HL-60/S4 treated with phorbol 12-myristate 13-acetate at 8.2 ng/mL for 4 days and 3 days (cell line): ENCODE results near the gene JAM3.

Source experiments
- in situ Hi-C: fragments of 300-500 bp; cut with MboI; formaldehyde crosslinking; loops from 2 replicates; pipeline ENCODE4 v1.15.0; 2022; ENCODE audit warnings: low sequenced_read_pairs

JAM3 gene

DNA sequence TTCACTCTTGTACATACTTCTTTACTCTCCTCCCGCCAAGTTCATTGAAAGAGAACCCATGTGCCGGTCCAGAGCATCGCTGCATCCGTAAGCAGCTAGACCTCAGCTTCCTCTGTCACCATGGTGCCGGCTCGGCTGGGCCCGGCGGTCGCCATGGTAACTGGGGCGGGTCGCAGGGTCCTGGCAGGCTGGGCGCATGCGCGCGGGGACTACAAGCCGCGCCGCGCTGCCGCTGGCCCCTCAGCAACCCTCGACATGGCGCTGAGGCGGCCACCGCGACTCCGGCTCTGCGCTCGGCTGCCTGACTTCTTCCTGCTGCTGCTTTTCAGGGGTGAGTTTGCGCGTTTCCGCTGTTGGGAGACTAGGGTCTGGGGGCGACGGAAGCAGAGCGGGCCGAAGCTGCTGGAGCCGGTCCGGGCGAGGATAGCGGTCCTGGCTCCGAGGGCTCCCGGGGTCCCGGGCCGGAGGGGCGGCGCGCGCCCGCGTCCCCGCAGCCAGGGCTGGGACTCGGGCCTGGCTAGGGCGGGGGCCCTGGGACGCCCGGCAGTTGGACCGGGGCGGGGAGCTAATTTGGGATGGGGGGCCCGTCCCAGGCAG, at the start of gene JAM3:
Gene JAM3 (plus strand): TSS at position 244 of the 597 bp plus-strand sequence. CDS start 12 bp downstream, at position 256.
- in situ Hi-C loops: no loop called here

DNA sequence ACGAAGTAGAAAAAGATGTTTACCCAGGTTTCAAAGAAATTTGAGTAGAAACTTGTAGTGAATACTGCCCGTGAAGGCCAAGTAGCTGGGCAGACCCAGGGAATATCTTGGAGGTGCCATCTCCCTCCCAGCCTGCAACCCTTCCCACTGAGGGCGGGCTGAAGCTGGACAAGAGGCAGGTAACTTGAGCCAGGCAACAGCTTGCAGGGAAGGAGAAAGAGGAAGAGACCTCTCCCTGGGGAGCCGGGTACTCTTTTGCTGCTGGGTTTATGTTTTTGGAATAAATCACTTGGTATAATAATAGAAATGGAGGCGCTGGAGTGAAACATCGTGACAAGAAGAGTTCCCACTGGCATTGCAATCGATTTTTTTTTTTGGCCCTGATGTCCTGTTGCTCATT, 49.4 kb upstream of the JAM3 start:
- in situ Hi-C loops: no loop called here

DNA sequence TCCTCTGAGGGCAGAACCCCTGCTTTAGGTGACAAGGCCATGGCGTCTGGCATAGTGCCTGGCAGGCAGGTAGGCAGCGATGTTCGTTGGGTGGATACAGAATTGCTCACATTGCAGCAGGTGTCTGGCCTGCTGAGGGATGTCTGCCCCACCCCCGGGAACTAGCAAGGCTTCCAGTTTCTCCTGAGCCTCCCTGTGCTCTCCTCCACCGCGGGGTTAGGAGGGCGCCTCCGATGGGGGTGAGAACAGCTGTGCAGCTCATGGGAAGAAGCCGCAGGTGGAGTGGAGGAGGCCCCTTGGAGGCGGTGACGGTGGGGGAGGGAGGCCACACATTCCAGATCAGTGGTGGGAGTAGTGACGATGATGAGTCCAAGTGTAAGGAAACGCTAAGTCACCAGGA, 48.3 kb upstream of the JAM3 start:
- in situ Hi-C loops: no loop called here

DNA sequence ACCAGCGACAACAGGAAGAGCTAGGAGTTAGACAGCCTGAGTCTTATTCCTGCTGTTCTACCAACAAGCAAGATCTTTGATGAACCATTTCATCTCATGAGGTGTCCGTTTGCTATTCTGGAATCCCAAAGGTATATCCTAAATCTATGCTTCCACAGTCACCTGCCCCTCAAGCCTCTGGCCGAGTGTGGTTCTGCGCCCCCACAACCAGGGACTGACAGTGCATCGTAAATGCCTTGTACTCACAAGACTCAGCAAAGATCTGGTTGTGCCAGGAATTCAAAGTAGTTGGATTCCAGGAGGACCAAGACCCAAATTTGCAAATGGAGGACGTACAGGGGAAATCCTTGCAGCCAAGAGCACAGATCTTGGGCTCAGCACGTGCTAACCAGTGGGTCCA, 47.5 kb upstream of the JAM3 start:
- in situ Hi-C loops: no loop called here

DNA sequence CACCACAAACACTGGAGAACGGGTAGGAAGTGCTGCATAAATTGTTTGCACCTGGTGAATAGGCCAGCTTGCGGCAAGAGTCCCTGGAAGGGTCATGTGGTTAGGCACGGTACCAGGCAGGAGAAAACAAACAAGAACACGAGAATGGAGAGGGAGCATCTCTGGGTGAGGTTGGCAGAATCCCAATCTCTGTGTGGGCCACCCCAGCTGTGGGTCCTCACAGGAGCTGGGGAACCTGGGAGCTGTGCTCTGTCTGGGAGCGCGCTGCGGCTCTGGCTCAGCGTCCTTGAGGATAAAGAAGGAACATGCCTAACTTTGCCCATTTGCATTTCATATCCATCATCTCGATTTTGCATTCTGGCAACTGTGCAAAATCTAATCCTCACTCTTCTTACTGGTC, 46.1 kb upstream of the JAM3 start:
- in situ Hi-C loops: no loop called here

DNA sequence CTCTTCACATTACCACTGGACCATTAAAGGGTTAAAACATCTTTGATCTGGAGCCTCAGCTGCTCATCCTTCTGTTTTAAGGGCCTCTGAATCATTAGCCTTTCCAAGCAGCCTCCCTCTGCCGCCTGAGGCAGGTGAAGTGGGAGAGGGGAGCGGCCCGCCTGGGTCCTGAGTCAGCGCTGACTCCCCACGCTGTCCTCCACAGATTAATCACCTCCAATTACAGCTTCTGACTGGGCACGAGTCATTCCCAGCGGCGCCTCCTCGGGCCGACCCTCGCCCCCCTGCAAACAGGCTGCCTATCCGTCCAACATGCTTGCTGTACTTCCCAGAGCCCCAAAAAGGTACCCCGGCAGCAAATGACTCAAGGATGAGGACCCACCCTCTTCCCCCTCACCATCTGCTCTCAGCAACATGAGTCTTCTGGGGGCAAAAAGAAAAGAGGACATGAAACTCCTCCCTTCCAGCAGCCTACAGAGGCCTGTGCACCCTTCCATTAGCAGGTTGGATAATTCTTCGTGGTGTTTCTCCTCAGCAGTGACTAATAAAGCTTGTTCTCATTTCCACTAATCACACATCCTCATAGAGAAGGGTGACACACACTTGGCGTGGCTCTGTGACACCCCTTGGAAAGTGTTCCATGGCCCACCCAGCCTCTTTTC, 44.3 kb upstream of the JAM3 start:
- in situ Hi-C loops: no loop called here

DNA sequence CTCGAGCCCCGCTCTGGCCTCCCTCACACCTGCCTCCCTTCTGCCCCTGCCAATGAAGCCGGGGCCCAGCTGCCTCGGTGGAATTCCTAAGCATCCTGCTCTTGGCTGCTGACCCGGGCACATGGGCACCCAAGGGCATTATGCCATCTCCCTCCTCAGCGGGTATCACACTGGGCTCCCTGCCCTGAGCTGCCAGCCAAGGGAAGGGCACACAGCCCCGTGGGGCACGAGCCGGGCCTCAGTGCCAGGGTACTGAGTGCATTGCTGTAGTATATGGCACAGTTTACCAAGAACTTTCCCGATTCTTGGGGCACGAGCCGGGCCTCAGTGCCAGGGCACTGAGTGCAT, 43.8 kb upstream of the JAM3 start:
- in situ Hi-C loops: no loop called here

DNA sequence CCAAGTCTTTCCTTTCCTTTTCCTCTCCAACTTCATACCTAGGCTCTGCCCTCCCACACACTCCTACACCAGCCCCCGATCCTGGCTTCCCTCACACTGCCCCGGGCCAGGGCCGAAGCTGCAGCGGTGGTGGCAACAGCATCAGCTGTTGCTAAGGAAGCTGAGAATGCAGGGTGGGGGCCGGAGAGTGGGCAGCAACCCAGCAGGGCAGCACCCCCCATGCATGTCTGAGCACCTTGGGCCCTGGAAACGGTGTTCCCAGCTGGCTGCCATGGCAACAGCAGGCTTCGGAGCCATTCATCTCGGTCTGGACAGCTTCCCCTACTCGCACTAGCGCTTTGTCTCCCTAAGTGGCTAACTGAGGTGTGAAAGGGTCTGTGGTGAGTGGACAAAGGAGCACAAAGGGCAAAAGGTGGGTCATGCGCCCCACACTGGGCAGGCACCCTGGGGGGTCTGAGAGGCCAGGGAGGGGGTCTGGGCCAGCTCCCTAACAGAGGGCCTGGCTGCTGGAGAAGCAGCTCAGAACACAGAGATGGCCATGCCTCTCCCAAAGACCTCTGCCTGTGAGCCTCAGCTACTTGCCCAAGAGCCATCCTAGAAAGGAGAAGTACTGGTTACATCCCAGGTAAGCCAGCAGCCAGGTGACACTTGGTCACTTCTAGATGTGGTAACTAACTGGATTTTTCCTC, 42.1 kb upstream of the JAM3 start:
- in situ Hi-C loops: no loop called here

DNA sequence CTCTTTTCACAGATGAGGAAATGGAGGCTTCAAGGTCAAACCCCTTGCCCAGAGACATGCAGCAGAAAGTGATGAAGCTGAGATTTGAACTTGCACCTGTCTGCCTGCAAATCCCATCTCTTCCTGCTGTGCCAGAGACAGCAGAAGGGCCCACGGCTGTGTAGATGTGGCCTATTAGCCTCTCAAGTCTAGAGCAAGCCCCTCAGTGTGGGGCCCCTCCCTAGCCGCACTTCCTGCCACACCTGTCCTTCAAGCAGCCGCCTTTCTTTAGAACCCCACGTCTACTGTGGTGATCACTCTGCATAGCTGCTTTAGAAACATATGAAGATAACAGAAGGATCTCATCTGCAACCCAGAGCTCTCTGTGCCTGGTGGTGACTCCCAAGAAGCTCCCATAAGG, 41.2 kb upstream of the JAM3 start:
- in situ Hi-C loops: no loop called here

DNA sequence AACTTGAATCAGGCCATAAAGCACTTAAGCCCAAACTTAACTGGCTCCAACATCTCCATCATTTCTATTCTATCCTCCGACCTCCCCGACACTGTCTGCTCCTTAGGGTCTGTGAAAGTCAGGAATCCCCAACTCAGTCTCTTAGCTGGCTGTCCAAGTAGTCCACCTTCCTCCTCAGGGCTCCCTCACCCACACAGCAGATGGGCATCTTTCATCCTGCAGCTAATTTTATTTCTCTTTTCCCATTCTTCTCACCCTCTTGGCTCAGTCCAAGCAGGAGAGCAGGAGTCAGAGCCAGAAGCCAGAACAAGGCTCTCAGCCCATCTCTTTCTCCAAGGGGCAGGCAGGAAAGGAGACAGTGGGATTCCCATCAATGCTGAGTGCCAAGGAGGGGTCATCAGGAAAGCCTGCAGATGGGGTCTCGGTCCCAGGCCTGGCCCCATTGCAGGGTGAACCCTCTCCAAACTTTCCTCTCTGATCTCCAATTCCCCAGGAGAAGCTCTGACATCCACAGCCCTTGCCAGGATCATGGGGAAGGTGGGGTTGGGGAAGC, 40.4 kb upstream of the JAM3 start:
- in situ Hi-C loops: no loop called here

DNA sequence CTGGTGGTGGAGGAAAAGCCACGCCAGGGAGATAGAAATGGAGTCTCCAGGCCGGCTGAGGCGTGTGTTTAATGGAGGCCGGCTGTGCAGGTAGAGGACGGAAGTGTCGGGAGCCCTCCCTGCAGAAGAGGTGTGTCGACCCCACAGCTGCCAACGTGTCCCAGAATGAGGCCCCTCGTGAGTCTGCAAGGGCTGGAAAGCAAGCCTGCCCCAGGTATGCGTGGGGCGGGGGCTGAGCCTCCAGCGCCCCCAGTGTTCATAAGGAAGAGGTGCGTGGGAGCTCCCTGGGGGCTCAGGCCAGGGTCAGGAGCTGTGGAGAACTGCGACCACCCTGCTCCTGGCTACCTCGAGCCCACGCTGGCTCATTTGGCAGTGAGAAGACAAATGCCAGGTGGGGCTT, 38.0 kb upstream of the JAM3 start:
- in situ Hi-C loops: no loop called here

DNA sequence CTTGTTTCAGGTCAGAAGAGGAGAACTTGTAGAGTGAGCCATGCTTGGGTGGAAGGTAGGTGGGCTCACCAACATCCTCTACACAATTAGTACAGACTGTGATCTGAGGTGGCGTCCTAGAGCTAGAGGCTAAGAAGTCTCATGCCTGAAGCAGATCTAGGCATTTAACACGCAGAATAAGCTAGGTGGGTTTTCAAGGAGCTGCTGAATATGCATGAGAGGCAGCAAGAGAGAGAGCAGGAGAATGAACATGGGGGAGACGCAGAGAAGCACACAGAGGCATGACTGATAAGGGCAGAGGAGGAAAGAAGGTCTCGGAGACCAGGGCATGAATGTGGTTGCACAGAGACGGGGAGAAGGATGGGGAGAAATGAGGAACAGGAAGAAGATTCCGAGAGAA, 36.8 kb upstream of the JAM3 start:
- in situ Hi-C loops: no loop called here

DNA sequence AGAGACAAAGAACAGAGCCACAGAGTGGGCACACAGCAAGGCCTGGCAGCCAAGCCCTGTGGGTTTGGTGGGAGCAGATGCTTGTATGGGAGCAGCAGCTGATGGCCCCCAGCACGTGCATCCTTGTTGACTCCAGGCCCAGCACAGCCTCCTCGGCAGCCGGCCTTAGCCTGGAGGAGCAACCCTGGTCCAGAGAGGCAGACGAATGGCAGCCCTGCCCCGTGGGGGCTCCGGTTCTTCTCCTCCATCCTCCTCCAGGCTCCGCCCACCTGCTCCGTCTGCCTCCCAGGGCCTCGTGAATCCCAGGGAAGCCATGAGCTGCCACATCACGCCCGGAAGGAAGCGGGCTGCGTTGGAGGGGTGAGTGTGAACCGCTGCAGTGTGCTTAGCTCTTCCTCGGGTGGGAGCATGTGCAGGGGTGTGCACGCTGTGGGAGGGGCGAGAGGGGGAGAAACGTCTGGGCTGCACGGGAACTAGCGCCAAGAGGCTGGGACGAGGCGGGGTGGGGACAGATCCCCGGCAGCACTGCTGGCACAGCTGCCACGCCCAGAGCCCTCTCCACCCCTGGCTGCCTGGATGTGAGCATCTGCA, 36.3 kb upstream of the JAM3 start:
- in situ Hi-C loops: no loop called here

DNA sequence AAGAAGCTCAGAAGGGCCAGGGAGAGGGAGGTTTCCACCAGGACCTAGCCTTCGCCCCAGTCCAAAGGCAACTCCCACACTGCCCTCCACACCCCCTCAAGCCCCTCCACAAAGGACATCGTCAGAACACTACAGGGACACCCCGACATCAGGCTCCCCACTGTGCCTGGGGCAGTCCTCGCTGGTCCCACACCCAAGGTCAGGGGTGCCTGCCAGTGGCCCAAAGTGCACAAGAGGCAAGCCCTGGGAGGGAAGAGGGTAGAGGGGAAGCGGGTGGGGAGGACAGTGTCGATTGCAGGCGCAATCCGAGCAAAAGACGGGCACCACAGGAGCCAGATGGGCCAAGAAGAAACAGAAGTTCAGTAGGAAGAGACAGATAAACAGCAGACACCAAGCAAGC, 35.6 kb upstream of the JAM3 start:
- in situ Hi-C loops: no loop called here

DNA sequence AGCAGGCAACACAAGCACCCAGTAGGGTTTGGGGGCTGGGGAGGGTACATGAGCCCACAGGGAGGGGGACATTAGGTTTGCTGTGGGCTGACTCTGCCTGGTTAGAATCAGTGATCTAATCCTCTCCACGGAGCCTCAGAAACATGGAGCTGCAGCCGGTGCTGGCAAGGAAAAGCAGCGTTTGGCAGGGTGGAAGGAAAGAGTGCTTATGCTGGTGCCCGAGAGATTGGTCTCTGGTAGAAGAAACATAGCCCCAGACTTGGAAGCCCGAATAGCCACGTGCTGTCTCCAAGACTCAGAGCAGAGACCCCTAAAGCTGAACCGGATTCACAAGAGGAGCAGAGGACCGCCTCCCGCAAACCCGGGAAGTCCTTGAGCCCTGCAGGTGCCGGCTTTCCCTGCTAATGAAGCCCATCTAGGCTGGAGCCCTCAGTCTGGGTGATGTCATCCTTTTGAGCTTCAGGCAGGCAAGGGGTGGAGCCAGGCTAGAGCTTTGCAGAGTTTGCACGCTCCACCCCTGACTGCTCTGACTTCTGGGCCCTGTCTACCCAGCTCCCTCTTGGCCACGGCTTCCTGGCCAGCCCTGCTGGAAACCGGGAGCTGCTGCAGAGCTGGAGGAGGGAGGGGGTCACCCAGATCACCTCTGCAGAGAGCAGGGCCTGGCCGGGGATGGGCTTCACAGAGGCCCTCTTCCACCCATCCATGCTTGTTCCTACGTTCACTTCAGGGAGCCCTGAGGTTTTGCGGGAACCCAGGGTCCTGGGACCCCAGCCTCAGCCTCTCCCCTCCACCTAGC, 35.0 kb upstream of the JAM3 start:
- in situ Hi-C loops: no loop called here

DNA sequence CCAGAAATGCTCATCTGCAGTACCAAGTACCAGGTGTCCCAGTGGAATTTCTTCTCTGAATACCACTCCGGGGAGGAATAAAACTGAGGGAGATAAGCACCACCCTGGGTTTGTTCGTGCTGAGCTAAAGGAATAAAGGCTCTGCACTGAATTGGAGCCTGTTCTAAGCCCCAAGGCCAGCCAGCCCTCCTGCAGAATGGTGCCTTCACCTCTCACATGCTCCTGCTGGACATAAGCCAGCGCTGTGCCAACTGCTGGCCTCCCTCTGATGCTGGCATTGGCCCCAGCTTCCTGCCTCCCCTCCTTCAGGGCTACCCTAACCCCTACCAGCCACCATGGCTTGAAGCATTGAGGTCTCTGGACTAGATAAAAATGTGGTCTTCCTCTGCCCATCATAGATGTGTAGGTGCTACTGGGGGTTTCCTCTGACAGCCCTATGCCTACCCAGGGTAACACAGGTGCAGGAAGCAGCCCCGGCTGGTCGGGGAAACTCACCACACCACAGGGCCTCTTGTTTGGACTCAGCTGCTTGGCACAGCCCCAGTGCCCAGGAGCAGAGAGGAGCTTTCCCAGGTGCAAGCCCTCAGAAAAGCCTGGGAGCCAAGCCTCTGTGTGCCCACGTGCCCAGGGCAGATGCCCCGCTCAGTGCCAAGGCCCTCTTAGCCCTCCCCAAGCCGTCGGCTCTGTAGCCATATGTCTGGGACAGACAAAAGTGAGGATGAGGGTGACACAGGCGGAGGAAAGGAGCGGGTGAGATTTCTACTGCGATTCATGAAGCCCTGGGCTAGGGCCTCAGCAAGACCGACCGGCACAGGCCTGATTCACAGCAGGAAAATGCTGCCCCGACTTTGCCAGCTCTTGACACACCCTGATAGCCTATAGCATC, 34.1 kb upstream of the JAM3 start:
- in situ Hi-C loops: no loop called here

DNA sequence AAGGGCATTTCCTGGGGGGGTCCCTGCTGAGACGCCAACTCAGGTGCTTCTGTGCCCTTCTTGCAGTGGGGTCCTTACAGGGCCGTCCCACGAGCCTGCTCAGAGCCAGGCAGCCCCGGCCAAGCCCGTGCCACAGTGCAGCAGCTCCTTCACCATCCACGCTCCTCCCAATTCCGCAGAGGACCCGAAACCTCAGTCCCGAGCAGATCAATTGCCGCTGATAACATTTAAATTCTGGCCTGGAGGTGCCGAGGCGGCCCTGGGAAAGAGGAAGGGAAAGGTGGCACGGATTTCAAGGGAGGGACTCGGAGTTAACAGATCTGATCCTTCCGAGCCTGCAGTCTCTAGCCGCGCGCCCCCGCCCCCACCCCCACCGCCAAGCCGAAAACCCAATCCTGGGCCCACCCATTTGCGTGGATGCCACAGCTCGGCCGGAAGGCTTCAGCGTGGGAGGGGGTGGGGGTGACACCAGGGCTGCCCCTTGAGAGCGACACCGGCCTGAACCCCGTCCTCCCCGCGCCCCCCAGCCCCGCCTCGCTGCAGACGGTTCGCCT, 32.3 kb upstream of the JAM3 start:
- in situ Hi-C loops: no loop called here

DNA sequence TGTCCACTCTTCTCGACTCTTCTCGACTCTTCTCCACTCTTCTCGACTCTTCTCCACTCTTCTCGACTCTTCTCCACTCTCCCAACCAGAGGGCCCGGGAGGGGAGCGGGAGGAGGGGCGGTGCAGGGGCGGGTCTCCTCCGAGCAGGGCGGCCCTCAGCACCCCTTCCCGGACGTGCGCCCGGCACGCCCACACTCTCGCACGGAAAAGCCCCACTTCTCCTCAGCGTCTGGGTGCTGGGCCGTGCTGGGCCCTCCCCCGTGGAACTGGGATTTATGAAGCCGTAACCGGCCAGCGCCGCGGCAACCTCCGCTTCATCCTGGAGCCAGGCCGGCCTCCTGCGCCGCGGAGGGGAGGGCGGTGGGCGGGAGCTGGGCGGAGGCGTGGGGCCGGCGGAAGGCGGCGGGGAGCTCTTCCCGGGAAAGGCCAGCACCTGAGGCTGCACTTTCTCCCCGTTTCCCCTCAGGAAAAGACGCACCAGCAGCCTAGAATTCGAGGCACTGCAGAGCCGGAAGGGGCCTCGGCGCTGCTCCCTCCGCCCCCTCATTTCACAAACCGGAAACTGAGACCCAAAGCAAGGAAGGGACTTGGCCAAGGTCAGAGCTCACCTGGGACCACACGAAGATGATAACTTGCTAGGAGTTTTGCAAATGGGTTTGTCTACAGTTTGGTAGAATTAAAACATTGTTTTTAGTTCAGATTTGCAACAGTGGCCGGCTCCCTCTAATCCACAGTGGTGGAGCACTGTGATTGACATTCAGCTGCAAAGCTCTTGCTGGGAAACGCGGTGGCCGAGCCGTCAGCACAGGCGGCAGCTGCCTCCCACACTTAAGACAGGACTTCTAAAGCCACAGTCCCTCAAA, 31.6 kb upstream of the JAM3 start:
- in situ Hi-C loops: no loop called here
